Measurements from ENCODE around the gene WDR18. TPM values are rescaled to one million over a fixed set of nuclear protein-coding genes. Genes with fewer than 3 reads are reported as not detected.

The WDR18 gene
- total RNA-seq, 1 donor from 2014 or later = 69.9 TPM

DNA sequence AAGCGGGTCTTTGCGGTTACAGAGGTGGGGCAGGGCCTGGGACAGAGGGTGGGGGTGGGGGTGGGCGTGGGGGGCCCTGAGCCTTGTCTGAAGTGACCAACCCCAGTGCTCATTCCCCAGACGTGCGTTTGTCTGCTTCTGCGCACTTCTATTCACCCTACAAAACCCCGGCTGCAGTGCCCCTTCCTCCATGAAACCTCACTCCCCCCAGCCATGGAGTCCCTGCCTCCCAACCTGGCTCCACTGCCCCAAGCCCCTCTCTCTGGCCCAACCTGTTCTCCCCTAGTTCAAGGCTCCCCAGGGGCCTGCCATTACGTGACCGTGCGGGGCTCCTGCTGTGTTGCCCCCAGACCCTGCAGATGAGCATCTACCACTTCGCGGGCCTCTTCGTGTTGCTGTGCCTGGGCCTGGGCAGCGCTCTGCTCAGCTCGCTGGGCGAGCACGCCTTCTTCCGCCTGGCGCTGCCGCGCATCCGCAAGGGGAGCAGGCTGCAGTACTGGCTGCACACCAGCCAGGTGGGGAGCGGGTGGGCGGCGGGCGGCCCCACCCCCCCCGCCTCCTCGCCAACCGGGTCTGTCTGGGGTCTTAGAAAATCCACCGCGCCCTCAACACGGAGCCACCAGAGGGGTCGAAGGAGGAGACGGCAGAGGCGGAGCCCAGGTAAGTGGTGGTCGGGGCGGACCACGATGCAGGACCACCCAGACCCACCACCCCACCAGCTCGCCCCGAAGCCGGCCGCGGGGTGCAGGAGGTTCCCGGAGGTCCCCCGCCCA is 24.3 kb downstream of the WDR18 start:
- no peak for DNase-seq

DNA sequence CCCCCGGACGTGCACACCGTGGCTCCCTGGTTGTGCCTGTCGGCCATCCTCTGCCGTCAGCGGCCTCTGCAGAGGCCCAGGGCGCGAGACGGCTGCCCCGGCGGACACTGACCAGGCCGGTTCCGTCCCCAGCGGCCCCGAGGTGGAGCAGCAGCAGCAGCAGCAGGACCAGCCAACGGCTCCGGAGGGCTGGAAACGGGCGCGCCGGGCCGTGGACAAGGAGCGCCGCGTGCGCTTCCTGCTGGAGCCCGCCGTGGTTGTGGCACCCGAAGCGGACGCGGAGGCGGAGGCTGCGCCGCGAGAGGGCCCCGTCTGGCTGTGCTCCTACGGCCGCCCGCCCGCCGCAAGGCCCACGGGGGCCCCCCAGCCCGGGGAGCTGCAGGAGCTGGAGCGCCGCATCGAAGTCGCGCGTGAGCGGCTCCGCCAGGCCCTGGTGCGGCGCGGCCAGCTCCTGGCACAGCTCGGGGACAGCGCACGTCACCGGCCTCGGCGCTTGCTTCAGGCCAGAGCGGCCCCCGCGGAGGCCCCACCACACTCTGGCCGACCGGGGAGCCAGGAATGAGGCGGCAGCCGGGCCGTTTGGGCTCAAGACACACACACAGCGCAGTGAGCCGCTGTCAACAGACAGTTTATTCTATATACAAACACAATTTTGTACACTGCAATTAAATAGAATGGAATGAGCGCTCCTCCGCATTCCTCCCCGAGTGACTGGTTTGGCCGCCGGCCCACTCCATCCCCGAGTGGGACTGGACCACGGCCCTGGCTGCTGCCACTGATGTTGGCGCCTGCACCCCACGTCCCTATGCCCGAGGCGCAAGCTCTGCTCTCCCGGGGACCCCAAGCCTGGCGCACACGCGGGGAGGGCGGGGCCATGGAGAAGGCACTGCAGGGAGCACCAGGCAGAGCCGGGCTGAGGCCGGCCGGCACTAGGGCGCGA is 25.2 kb downstream of the WDR18 start:
- no peak for DNase-seq

GRCh38 chr19:1009981-1010538 is 25.9 kb downstream of the WDR18 start:
- DNase-seq = no peak

DNA sequence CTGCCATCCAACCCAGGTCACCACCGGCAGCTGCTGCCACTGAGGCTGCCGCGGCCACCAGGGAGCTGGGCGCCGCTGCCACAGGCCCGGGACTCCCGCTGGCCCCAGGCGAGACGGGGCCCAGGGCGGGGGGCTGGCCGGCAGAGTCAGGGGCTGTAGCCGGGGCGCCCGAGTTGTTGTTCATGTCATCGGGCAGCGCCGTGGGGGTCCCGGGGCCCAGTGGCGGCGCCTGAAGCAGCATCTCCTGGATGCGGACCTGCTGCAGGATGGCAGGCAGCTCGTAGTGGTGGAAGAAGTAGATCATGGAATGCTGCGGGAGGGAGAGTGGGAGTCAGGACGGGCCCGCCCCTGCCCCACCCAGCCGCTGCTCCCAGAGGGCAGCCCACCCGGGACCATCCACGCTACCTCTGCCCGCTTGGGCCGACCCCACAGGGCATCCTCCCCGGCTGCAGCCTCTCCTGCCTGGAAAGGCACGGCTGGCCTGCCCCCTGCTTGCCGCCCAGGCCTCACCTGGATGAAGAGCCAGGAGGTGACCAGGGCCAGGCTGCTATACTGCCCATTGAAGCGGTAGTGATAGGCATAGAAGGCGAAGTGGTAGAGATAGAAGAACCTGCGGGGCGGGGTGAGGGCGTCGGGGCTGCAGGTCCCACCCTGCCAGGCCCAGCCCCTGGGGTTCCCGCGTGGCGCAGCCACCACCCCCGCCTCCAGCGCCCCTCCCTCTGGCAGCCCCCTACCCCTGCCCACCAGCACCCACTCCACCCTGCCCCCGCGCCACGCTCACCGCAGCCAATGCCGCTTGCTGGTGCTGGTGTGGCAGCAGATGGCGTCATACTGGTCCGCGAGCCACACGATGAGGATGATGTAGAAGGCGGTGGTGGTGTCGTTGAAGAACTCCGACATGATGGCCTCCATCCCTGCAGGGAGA is 26.7 kb downstream of the WDR18 start:
- no peak for DNase-seq

- DNase-seq = no peak
Measured at GRCh38 chr19:1011831-1012333, 27.7 kb downstream of the WDR18 start.

DNA sequence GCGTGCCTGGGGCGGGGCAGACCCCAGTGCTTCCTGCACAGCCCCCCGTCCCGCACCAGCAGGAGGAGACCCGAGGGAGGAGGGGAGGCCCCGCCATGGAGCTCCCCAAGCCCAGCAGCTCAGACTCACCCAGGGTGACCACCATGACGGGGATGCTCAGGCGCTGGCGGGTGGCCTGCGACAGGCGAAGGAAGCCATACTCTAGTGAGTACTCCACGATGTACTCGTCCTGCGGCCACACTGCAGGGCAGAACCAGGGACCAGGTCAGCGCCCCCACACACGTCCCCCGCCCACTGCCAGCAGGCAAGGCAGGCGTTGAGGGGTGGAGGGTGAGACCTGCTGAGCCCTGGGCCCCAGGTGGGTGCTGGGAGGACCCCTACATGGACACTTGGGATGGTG is 28.2 kb downstream of the WDR18 start:
- DNase-seq = no peak

- no peak for DNase-seq
Measured at GRCh38 chr19:1013218-1013617, 29.1 kb downstream of the WDR18 start.

DNA sequence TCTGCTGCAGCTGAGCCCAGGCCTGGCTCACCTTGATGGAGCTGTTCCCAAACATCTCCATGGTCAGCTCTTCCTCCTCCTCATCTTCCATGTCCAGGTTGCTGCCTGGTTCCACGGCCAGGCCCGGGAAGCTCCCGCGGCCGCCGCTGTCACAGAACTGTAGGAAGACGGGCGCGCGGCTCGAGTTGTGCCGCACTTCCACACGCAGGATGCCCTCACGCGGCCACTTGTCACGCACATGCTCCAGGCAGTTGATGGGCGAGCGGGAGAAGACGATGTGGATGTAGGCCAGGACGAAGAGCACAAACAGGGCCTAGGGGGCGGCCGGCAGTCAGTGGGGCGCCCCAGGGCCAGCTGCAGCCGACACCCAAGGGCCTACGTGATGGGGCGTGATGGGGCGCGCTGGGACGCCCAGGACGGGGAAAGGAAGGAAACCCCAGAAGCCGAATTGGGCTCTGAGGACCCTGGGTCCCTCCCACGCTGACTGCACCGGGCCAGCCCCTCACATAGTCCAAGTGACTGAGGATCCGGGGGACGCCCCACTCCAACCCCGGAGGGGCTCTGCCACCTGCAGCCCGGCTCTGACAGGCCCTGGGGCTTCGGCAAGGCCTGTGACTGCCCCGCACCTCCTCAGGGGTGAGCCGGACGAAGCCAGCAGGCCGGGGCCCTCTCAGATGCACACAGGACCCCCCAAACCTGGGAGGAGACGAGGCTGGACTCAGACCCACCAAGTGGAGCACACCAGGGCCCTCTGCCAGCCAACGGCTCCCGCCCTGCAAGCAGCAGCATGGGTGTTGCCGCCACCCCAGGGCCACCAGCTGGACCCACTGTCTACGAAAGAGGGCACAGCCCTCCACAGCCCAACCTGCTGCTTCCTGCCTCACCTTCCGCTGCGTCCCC is 30.3 kb downstream of the WDR18 start:
- DNase-seq = no peak

DNA sequence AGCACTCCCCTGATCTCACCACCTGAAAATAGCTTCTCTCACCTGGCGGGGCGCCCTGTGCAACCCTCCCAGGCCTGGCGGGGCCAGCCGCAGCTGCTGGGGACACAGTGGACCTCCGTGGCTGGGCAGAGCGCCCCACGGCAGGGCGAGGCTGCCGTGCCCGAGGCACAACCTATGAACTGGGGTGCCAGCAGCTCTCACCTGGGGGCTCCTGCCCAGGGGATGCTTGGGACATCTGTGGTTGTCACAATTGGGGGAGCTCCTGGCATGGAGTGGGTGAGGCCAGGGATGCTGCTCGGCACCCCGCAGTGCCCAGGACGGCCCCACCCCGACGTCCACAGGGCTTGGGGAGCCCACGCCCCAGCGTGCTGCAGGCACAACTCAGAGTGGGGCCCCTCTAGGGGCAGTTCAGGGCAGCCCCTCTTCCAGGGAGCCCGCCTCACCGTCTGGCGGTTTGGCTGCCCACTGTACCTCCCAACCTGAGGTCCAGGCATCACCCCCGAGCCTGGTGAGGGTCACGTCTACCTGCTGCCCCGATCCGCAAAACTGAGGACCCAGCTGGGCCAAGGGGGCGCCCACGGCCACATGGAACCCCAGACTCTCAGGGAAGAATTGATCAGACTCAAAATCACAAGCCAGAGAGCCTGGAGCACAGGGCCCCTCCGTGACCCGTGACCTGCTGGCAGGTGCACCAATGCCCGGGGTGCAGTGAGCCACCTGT is 31.1 kb downstream of the WDR18 start:
- no peak for DNase-seq

- DNase-seq = no peak
Measured at GRCh38 chr19:1015782-1016646, 31.9 kb downstream of the WDR18 start.

GRCh38 chr19:1016647-1017114 is 32.5 kb downstream of the WDR18 start:
- DNase-seq = peak; percentile 82

DNA sequence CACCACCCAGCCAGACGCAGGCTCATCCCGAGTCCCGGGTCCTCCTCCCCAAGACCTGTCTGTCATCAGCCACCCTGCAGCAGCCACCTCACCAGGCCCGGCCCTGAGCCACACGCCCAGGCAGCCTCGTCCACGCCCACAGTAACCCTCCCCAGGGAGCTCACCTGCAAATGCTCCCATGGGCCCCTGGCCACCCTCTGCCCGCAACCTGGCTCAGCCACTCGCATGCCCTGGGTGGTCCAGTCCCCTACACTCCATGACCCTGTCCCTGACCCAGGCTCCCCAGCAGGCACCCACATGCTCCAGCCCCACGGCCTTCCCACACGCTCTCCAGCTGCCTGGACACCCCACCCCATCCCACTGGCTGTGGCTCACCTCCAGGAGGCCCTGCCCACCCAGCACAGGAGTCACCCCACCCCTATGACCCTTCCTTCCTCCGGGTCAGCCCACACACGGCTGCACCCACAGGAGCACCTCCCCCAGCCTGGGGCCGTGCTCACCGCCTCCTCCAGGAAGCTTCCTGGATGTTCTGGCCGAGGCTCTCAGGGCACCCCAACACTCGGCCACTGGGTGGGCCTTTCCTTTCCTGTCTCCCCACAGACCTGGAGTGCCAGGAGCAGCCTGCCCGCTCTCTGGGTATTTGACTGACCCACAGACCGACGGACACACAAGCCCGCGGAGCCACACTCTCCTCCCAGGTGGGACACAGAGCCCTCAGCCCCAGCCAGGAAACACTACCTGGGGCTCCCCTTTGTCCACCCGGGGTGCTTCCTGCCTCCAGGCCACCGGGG is 33.2 kb downstream of the WDR18 start:
- DNase-seq = peak; percentile 28

DNA sequence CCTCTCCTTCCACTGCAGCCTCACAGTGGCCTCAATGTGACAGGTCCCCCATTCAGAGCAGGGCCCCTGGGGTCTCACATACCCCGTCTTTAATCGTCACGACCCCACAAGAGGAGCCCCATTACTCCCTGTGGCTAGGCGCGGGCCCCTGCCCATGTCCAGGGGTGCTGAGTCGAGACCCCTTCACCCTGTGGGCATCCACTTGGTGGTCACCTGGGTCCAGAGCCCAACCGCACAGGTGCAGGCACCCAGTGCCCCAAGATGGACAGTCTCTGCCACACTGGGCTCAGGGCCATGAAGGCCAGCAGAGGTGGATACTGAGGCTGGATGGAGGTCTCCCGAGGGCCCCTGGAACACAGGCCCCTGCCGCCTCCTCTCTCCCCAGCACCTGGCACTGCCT is 33.8 kb downstream of the WDR18 start:
- no peak for DNase-seq

DNA sequence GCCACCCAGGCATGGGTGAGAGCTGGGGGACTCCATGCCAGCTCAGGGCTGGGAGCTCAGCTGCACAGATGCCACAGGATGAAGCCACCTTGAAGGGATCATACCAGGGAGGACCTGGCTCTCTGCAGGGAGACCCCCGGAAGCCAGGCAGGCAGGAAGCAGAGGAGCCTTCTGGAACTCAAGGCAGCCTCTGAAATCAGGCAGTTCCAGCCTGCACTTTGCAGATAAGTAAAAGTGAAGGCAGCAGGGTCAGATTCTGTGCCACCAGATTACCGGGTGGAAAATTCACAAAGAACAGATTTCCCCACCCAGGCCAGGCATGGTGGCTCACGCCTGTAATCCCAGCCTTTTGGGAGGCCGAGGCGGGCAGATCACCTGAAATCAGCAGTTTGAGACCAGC is 34.2 kb downstream of the WDR18 start:
- DNase-seq = no peak

DNA sequence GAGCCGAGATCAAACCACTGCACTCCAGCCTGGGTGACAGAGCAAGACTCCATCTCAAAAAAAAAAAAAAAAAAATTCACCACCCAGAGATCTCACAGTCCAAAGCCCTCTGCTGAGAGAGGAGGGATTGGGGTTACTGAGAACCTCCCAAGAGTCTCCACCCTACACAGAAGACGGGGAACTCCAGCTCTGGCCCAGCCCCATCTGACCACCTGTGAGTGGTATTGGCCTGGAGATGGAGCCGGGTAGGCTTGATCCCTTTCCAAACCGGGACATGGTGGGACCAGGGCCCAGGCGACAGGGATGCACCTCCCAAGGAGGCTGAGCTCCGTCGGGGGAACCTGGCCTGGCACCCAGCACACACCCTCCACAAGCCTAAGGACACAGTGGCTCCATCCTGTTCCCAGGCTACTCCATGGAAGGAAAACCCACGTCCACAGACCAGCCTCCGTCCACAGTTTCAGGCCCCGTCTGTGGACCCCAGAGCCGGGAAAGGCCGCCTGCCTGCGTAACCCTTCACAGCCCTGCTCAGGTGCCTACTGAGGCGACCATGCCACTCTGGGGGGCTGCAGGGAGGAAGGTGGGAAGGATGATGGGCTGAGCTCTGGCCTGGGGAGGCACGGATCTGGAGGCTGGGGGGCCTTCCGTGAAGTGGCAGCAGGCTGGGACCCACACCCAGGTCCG is 34.9 kb downstream of the WDR18 start:
- no peak for DNase-seq

DNA sequence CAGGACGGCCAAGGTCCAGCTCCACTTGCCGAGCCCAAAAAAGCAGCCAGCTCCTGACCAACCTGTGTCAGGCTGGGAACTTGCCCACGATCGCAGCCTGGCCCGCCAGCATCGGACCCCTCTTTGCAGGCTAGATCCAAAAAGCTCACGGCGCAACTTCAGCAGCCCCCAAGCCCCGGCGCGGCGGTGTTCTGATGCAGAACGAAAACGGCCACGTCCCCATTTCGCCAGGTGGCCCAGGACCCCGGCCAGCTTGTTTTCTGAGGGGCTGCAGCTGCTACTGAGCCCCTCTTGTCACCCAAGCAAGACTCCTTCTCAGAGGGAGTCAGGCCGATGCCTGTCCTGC is 35.4 kb downstream of the WDR18 start:
- DNase-seq = no peak

DNA sequence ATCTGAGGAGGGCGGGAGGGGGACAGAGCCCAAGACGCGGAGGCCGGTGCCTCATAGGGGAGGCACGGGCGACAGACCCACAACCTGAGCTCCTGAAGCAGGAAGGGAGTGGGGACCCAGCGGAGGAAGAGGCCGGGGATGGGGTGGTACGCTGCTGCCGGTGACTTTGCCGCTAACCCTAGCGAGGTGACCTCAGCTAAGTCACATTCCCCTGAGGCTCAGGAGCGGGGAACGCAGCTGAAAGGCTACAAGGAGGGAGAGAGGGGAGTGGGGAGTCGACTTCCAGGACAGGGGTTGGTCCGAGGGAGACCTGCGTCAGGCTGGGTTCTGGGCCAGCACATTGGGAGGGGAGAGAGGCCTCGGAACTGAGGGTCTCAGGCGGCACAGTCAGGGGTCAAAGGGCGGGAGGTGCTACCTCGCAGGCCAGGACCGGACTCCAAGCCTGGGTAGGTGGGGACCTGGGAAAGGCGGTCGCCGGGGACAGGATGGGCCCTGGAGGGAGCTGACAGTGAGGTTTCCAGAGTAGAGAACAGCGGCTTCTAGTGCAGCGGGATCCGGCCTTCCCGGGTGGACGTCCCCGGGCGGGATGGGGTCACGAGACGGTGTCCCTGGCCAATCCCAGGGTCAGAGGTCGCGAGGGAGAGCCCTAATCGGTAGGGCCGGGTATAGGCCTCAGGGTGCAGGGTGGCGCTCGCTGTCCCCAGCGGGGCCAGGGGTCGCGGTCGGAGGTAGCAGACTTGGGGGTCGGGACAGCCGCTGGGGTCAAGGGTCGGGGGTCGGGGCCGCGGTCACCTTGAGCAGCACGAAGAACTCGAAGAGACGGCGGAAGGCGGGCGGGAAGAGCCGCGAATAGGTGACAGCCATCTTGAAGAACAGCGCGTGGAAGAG is 36.1 kb downstream of the WDR18 start:
- peak; percentile 33 for DNase-seq

Measured in dermis blood vessel endothelial cell (primary cell).